H1 (cell line): Measurements from ENCODE around the gene HDDC3.

Experiments used
- CTCF ChIP-seq, 3 experiments: IDR thresholded peaks; 1 replicate in 2 of 3; 2 replicates in 1 of 3; pipeline versions ENCODE4 v1.5.1 to v1.6.1; 2011; ENCODE audit warnings: low read length in 3 of 3, mild to moderate bottlenecking in 3 of 3, inconsistent platforms in 2 of 3, low read depth in 1 of 3, moderate library complexity in 1 of 3; ENCODE audit not compliant: insufficient read depth in 1 of 3; ENCODE audit errors: control extremely low read depth in 1 of 3
- EP300 ChIP-seq, 2 experiments: IDR thresholded peaks; 1 replicate in 1 of 2; 2 replicates in 1 of 2; pipeline ENCODE4 v1.6.1; 2011 to 2012; ENCODE audit warnings: low read depth in 2 of 2, low read length in 2 of 2, mild to moderate bottlenecking in 2 of 2, borderline replicate concordance in 1 of 2, inconsistent platforms in 1 of 2, moderate library complexity in 1 of 2
- EZH2 ChIP-seq: fragments of 200-600 bp; sonication (generic); IDR thresholded peaks from 2 replicates; pipeline ENCODE4 v1.7.1; 2012; ENCODE audit warnings: low read depth, mild to moderate bottlenecking, moderate library complexity, low read length, inconsistent platforms; ENCODE audit not compliant: severe bottlenecking
- MAFK ChIP-seq: IDR thresholded peaks from 2 replicates; pipeline ENCODE4 v1.6.1; 2012; ENCODE audit warnings: low read depth, mild to moderate bottlenecking, improper control_type of control experiment, low read length
- POLR2A ChIP-seq, 2 experiments: IDR thresholded peaks; 1 replicate in 1 of 2; 2 replicates in 1 of 2; pipeline ENCODE4 v1.6.1; 2011; ENCODE audit warnings: low read depth in 2 of 2, low read length in 2 of 2, mild to moderate bottlenecking in 2 of 2; ENCODE audit errors: control extremely low read depth in 1 of 2
- RFX5 ChIP-seq: IDR thresholded peaks from 2 replicates; pipeline ENCODE4 v1.6.1; 2011; ENCODE audit warnings: low read depth, low read length, improper control_type of control experiment, borderline replicate concordance
- SP1 ChIP-seq: IDR thresholded peaks from 2 replicates; pipeline ENCODE4 v1.6.1; 2011; ENCODE audit warnings: low read depth, low read length
- TAF1 ChIP-seq: IDR thresholded peaks from 2 replicates; pipeline ENCODE4 v1.6.1; 2011; ENCODE audit warnings: mild to moderate bottlenecking, low read depth, low read length
- USF2 ChIP-seq: IDR thresholded peaks from 2 replicates; pipeline ENCODE4 v1.6.1; 2011; ENCODE audit warnings: low read length, improper control_type of control experiment
- ZNF274 ChIP-seq: IDR thresholded peaks from 2 replicates; pipeline ENCODE4 v1.7.0; 2012; ENCODE audit warnings: low read length, borderline replicate concordance; ENCODE audit errors: extremely low read depth
- TF ChIP-seq, protein P1 (sequence below): IDR thresholded peaks from 2 replicates; pipeline ENCODE4 v1.6.1; 2012; ENCODE audit warnings: inconsistent platforms

- TF ChIP-seq CTCF (IDR thresholded peaks at IDR 0.05; ENCODE audit: control extremely low read depth in 1 of 3, insufficient read depth in 1 of 3, low read depth in 1 of 3, low read length in 3 of 3) (peak; percentile 88 to 95 (median 89)), SP1 (0 out of 2 replicates have a peak, but pooled peaks have one; percentile 2), ZNF274 (no peak), EP300 (IDR thresholded peaks at IDR 0.05; ENCODE audit: borderline replicate concordance in 1 of 2, low read depth in 2 of 2, low read length in 2 of 2) (no peak), RFX5 (no peak), EZH2 (no peak), POLR2A (IDR thresholded peaks at IDR 0.05; ENCODE audit: control extremely low read depth in 1 of 2, low read depth in 2 of 2, low read length in 2 of 2) (no peak), MAFK (no peak), TAF1 (no peak), USF2 (no peak)
- TF ChIP-seq, protein P1, sequence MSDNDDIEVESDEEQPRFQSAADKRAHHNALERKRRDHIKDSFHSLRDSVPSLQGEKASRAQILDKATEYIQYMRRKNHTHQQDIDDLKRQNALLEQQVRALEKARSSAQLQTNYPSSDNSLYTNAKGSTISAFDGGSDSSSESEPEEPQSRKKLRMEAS: no peak; the same call in 1 of the 2 replicates
These were observed 2.1 kb upstream of the HDDC3 start for GRCh38 chr15:90934256-90934948.
